LHCN-M2 (cell line): ENCODE results near the gene GNA14. TPM values are rescaled to one million over a fixed set of nuclear protein-coding genes. Genes with fewer than 3 reads are reported as not detected.
A peak's percentile ranks its signal among the peaks of the same experiment; 100 is the strongest.
"Not testable (repeated sequence)": the region's sequence is repeated elsewhere in the genome, so short reads cannot be mapped to it uniquely, and the experiment has no call there.

Experiments used
- DNase-seq: peaks from one replicate; pipeline ENCODE4 v3.0.0-alpha.2; 2012; ENCODE audit warnings: low read depth
- total RNA-seq: library from RNA; depleted of rRNA; stranded (reverse); fragments of >200 nt; gene quantifications from 2 replicates; pipeline ENCODE4 v1.2.3, GENCODE V29; 2014

The GNA14 gene
- total RNA-seq, 1 experiment from 2014 or later = not detected

- DNase-seq = no peak
These were observed 194.1 kb downstream of the GNA14 start for GRCh38 chr9:77453825-77454647.

- DNase-seq = no peak
These were observed 196.6 kb downstream of the GNA14 start for GRCh38 chr9:77451507-77451906.

GRCh38 chr9:77450085-77450475, 198.0 kb downstream of the GNA14 start:
- no peak for DNase-seq

DNA sequence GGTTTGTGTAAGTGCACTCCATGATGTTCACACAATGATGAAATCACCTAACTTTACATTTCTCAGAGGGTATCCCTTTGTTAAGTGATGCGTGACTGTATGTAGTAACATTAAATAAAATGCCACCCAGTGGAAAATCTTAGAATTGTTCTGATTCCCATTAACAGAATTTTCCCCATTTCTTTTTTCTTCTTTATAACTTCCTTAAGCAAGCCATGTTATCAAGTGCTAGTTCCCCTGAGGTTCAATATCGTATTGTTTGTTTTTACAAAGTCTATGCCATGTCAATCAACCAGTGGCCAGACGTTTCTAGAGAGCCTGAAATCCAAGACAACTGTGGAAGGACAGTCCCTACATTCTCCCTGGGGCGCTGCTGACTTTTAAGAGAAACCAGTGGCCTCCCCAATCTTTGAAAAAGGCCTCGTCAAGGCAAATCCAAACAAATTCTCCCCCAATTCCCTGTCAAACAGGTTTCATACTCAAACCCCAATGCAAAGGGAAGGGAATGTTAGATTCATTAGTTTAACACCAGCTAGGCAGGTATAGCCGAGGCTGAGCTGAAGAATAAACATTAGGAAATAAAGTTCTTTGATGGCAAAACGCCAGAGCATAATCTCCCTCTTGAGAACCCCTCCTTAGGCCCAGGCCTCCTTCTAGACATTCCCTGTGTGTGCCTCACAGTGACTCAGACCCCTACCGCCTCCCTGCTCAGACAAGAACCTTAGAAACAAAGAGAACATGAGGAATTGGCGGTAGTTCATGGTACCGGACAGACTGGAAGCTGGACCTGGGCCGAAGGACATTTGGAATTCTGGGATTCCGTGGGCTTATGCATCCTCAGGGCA, 198.7 kb downstream of the GNA14 start:
- no peak for DNase-seq

DNA sequence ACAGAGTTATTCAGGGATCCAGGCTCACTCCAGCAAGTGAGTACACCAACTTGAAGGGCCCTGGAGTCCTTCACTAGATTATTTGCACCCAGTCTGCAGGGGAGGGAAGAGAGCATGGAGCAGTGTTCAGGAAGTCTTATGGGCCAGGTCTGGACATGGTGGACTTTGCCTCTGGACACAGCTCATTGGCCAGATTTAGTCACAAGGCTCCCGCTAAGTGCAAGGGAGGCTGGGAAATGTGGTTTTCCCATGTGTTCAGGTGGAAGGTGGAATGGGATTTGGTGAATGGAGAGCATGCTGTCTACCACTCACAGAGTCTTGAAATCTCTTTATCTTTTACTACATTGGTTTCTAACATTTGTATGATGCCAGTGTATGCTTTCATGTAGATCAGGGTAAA, 200.5 kb downstream of the GNA14 start:
- no peak for DNase-seq

DNA sequence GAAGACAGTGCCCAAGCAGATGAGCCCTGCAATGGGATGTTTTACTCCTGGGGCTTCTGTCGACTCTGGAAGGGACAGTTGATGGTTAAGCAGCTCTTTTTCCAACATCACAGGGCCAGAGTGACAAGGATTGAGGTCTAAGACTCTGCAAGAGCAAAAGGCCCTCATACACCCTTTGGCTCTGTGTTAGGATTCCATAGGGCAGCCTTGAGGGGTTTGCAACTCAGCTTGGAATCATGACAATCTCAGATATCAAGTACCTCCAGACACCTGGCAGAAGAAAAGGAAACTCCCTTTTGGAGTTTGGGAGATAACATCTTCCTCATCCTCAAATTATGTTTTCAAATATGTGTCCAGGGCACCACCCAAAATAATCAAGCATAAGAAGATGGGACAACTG, 205.7 kb downstream of the GNA14 start:
- no peak for DNase-seq

- DNase-seq = not testable (repeated sequence)
These were observed 207.0 kb downstream of the GNA14 start for GRCh38 chr9:77441124-77441523.

DNA sequence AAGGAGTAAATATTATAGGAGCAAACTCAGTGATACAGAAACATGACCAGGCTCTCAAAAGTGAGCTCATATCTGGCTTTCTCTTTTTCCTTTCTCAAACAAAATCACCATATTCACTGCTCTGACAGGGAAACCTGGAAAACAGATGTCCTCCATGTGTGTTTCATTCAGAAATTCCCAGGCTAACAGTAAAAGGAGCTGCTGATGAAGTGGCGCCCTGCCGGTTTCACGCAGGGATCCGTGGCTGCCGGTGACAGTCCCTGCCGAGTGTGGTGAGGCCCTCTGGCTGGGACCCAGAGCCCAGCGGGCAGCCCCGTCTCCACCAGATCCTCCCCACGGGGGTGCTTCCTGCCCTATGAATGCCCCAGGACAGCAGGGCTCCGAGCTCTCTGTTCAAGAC, 208.1 kb downstream of the GNA14 start:
- peak; percentile 15 for DNase-seq

DNA sequence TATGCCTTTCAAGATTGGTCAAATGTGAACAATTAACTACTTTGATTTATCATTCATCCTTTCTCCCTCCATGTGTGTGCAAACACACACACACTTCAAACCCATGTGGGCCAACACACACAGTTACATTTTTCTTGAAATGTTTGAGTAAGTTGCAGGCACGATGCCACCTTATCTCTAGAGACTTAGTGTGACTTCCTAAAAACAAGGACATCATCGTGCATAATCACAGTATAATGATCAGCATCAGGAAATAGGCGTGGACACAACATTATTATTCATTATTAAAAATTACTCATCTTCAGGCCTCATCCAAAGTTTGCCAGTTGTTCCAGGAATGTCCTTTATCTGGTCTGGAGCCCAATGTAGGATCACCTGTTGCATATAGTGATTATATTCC, 209.5 kb downstream of the GNA14 start:
- DNase-seq = no peak

GRCh38 chr9:77435688-77436087, 212.4 kb downstream of the GNA14 start:
- DNase-seq = no peak

GRCh38 chr9:77435277-77435676, 212.8 kb downstream of the GNA14 start:
- DNase-seq = no peak

DNA sequence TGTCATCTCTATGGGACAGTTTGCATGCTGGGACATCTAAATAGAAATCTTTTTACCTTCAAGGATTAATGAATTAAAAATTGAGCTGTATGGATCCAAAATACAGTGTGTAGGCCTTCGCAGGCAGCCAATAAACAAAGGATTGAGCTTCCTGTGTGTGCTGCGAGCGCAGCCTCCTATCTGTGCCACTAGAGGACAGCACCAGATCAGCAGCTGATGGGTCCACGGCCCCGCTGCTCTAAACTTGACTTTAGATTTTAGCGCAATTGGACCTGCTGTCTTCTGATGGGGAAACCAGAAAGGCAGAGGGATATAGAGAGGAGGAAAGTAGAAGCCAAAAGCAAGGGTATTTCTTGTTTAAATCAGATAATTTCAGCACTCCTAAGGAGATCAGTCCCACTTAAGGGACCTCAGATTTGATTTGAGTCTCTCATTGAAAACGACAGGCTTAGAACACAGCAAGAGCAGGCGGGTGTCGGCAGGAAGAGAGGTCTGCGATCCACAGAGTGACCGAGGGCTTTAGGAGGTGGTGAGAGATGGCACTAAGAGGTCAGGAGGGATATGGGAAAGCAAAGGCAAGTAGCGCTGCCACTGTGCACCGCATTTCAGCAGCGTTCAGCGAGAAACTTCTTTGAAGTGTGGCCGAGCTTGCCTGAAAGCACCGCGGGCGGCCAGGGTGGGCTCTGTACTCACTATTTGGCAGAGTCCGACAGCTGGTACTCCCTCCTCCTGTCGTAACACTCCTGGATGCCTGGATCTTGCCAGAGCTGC, 214.3 kb downstream of the GNA14 start:
- DNase-seq = peak; percentile 54

GRCh38 chr9:77432053-77432452, 216.1 kb downstream of the GNA14 start:
- no peak for DNase-seq

- no peak for DNase-seq
These were observed 218.2 kb downstream of the GNA14 start for GRCh38 chr9:77429928-77430327.

DNA sequence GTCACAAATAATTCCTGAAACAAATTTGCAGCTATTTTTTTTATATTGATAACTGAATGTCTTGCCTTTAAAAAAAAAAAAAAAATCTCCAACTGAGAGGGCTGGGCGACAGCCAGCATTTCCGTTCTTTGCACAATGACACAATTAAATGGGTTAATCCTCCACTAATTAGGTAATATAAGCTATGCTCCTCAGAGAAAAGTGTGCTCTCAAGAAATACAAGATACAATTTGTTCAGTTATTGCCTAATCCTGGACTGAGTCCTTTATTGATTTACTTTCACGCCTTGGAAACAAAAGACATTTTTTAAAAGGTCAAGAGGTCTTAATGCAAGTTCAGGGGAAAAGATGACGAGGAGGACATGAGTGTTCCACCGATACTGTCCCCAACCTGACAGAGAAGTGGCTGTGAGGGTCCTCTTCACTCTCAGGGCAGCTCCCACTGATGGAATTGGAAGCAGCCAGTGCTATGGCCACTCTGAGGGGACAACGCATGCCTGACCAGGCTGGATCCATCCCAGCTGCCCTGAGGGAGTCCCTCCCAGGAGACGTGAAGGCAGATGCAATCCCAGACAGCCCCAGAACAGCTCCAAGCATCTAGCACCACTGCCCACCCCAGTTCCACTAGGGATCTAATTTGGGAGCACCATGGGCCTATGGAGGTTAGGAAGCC, 220.7 kb downstream of the GNA14 start:
- DNase-seq = no peak

DNA sequence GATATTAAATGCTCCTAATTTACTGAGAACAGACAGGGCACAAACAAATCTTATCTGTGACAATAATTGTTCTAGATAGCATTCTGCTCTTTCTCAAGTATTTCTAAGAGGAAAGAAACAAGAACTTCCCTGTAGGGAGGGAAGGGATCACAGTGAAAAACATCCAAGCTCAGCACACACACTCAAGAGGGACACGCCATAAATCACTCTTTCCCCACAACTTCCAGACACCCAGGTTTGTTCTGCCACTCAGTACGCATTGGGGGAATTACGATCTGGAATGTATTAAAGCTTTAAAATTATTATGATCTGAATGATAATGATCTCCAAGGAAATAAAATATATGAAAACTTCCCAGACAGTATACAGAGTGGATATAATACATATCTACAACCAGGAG, 221.4 kb downstream of the GNA14 start:
- DNase-seq = no peak

GRCh38 chr9:77424993-77425392, 223.1 kb downstream of the GNA14 start:
- DNase-seq = peak; percentile 12

- no peak for DNase-seq
These were observed 224.3 kb downstream of the GNA14 start for GRCh38 chr9:77423841-77424240.

- no peak for DNase-seq
These were observed 225.2 kb downstream of the GNA14 start for GRCh38 chr9:77422969-77423368.

- DNase-seq = no peak
These were observed 226.4 kb downstream of the GNA14 start for GRCh38 chr9:77421506-77422265.

- no peak for DNase-seq
These were observed 227.5 kb downstream of the GNA14 start for GRCh38 chr9:77420641-77421040.
